GM12801 (cell line): Measurements from ENCODE around the gene MICU1.

Experiments used
- TF ChIP-seq, protein P1 (sequence below): IDR thresholded peaks from one replicate; pipeline ENCODE4 v1.5.1; 2011; ENCODE audit warnings: control low read depth; ENCODE audit not compliant: insufficient read length; ENCODE audit errors: extremely low read depth

MICU1 gene

DNA sequence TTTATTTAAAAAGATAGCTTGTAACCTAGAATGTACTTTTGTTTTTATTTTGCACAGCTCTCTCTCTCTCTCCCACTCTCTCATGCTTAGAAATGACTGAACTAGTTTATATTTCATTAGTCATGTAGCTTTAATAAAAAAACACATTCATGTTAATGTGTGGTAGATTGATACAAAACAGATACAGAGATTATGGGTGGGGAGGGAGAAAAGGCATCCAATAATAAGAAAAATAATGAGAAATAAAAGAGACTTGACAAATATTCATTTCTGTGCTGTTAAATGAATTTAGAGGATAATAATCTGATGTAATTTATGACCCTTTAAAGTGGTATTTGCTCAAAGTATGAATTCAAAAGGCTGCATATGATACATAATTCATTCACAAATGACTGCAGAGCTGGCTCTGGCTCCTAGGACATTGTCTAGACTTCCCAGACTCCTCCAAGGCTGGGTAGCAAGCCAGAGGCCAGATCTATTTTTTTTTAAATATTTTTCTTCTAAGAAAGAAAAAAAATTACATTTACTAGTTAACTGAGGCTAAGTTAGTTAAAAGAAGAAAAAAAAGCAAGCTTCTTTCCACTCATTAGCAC lies 165.5 kb downstream of the MICU1 start:
- TF ChIP-seq, protein P1, sequence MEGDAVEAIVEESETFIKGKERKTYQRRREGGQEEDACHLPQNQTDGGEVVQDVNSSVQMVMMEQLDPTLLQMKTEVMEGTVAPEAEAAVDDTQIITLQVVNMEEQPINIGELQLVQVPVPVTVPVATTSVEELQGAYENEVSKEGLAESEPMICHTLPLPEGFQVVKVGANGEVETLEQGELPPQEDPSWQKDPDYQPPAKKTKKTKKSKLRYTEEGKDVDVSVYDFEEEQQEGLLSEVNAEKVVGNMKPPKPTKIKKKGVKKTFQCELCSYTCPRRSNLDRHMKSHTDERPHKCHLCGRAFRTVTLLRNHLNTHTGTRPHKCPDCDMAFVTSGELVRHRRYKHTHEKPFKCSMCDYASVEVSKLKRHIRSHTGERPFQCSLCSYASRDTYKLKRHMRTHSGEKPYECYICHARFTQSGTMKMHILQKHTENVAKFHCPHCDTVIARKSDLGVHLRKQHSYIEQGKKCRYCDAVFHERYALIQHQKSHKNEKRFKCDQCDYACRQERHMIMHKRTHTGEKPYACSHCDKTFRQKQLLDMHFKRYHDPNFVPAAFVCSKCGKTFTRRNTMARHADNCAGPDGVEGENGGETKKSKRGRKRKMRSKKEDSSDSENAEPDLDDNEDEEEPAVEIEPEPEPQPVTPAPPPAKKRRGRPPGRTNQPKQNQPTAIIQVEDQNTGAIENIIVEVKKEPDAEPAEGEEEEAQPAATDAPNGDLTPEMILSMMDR, result no peak

DNA sequence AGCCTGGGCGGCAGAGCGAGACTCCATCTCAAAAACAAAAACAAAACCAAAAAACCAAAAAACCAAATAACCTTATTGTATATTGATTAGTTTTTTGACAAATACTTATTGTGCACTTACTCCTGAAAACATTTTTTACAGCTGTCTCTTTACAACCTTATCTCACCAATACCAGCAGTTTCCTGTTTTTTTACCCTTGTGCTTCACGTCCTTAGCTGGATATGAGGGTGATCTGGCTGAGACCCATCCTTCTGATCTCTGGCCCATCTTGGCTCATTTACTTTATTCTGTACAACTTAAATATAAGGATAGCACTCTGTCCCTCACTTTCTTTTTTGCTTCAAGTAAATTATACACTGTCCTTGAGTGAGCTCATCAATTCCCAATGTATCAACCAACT lies 166.6 kb downstream of the MICU1 start:
- TF ChIP-seq, protein P1, result no peak

DNA sequence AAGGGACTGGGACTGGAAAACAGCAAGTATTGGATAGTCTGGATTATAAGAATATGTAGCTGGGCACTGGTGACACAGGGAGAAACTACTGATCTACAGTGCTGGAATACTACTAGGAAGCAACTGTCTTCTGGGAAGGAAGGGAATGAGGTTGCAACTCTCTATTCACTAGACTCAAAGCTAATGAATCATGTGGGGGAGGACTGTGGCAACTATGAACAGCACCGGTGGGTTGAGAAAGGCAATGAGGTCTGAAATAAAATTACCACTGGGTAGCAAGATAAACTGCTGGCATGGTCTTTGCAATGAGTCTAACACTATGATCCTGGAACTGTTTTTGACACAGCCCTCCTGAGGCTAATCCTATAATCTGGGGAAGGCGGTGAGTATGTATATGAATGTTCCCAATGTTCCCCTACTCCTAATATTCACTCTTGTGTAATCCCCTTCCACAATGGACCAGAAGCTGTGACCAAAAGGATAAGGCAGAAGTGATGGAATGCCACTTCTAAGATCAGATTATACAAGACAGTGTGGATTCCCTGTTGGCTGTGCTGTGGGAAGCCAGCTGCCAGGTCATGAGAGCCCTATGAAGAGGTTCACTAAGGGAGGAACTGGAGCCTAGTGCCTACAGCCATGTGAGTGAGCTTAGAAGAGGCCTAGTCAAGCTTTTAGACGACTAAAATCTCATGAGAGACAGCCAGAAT lies 169.8 kb downstream of the MICU1 start:
- TF ChIP-seq, protein P1, result no peak

DNA sequence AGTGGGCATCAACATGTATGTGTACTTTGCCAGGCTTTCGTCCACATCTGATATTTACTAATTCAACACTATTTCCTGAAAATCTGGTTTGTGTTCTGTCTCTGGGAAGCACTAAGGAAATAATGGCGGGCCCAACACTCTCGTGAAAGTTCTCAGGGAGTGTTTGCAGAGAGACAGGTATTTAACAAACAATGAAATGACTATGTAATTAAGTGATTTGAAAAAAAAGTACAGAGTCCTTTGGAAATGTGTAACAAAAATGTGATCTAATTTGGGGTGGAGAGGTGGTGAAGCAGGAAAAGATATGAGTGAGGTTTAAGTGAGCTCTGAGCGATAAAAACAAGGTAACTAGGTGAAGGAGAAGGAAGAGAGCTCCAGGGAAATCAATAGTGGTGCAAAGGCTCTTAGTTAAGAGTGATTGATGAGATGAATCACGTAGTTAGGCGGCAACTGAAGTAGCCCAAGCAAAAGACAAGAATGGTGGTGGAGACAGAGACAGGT lies 175.9 kb downstream of the MICU1 start:
- TF ChIP-seq, protein P1, result no peak

DNA sequence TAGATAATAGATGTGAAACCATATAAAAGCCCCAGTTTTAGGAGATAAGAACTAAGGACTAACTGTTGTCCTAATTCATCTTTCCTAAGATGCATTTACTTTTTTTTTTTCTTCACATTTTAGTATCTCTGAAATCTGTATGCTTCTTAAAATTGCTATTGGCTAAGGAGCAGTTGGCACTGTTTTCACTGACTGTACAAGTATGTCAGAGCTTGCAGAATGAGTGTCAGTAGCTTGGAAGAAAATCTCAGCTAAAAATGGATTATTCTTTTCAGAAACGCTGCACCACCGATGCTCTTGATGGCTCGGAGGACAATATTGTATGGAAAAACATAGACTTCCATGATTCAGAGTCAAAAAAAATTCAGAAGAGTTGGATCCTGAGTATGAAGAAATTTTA lies 180.0 kb downstream of the MICU1 start:
- TF ChIP-seq, protein P1, result no peak

DNA sequence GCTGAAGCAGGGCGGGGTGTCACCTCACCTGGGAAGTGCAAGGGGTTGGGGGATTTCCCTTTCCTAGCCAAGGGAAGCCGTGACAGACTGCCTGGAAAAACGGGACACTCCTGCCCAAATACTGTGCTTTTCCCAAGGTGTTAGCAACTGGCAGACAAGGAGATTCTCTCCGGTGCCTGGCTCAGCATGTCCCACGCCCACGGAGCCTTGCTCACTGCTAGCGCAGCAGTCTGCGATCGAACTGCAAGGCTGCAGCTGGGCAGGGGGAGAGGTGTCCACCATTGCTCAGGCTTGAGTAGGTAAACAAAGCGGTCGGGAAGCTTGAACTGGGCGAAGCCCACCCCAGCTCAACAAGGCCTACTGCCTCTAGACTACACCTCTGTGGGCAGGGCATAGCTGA lies 190.3 kb downstream of the MICU1 start:
- TF ChIP-seq, protein P1, result no peak

DNA sequence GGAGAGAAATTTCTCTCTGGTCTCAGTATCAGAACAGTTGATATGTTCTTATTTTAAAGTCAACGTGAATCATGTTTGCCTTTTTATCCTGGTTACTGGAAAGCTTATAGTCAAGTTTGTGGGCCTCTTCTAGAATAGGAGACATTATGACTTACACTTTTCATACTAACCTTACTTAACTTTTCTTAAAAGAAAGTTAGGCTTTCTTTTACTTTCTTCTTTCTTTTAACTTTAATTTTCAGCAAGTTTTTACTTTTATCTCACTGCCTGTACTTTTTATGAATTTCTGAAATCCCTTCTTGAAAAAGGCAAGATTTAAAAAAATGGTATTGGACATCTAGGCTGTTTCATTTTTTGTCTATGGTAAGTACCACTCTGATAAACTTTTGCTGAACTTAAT lies 195.9 kb downstream of the MICU1 start:
- TF ChIP-seq, protein P1, result no peak
